ENCODE measurements around the gene ENO1. TPM values are rescaled to one million over a fixed set of nuclear protein-coding genes. Genes with fewer than 3 reads are reported as not detected.

ENO1 gene
- total RNA-seq, 1 experiment from 2014 or later, result 1,044 TPM

DNA sequence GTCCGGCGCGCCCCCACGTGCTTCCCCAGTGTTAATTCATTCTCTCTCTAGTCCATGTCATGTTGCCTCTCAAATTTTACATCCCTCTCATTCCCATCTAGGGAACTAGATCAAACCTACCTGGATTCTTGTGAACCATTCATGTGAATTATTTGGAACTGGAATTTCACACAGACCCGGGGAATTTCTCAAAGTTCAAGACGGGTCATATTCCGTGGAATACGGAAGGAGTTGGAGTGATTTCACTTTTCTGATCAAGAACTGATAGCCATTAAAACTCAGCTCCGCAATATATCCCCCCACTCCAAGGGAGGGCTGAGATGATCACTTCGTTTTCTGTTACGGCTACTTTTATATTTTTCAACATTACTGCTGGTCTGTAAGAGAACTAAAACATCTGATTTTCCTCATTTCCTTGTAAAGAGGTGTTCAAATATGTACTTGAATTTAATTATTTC lies 1.0 kb upstream of the ENO1 start:
- H3K9me2 ChIP-seq (replicated peaks; ENCODE audit: insufficient read depth, low read length), result no peaks in the 10 kb centered on the region
- H3K9me3 ChIP-seq (ENCODE audit: low read length), result no peaks in the 10 kb centered on the region
- H3K79me2 ChIP-seq (ENCODE audit: low read length), result peaks cover 40% of the 10 kb centered on the region
- peak overlapping the region; percentile 64; the same call in 1 of the 2 replicates for H2AFZ ChIP-seq (ENCODE audit: low read length)
- no peak for DNase-seq
- H3K36me3 ChIP-seq (ENCODE audit: insufficient read depth, low read length), result peaks cover 32% of the 10 kb centered on the region
- peak overlapping the region; percentile 99 for H3K9ac ChIP-seq (ENCODE audit: low read length)
- peak overlapping the region; percentile 71 for H3K4me2 ChIP-seq (ENCODE audit: low read depth, low read length, poor library complexity, severe bottlenecking)
- H3K4me3 ChIP-seq (ENCODE audit: low read length), result peak overlapping the region; percentile 94
- peaks cover 43% of the 10 kb centered on the region for H3K4me1 ChIP-seq (ENCODE audit: low read length)
- no peaks in the 10 kb centered on the region for H3K27me3 ChIP-seq (ENCODE audit: low read length)
- H3K27ac ChIP-seq (ENCODE audit: low read length), result peak overlapping the region; percentile 87
- H4K20me1 ChIP-seq (ENCODE audit: insufficient read depth, low read depth, low read length), result peaks cover 30% of the 10 kb centered on the region

DNA sequence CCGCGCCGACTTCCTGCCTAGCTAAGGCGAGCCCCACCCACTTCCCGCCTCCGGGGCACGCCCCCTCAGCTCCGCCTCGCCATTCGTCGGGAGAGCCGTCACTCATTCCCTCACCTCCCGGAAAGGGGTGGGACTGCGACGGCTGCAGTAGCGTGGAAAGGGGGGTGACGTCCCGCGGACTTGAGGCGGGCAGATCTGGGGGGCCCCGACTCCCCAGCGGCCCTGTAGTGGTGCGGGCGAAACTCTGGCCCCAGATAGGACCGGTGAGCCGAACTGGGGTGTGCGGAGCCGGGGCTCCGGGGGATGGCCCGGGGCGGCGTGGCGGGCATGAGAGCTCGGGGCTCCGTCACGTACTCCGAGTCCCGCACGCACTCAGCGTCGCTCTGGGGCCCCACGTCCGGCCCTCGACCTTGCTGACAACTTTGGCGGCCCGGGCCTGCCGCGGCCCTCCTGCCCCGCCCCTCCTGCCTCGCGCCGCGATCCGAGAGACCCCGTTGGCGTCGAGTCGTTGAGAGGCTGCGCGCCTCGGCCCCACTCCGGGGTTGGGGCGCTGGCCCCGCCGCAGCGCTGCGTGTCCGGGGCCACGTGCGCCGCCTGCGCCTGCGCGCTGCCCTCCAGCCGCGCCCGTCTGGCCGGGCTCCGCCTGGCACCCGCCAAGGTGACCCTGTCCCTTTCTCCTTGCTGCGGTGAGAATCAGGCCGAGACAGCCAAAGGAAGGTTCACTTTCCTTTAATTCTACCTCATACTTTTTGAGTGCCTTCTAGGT lies 395 bp upstream of the ENO1 start:
- H3K9ac ChIP-seq (ENCODE audit: low read length), result peak overlapping the region; percentile 99
- peak overlapping the region; percentile 64; the same call in 1 of the 2 replicates for H2AFZ ChIP-seq (ENCODE audit: low read length)
- H3K27ac ChIP-seq (ENCODE audit: low read length), result peak overlapping the region; percentile 87
- H4K20me1 ChIP-seq (ENCODE audit: insufficient read depth, low read depth, low read length), result peaks cover 35% of the 10 kb centered on the region
- no peaks in the 10 kb centered on the region for H3K9me2 ChIP-seq (replicated peaks; ENCODE audit: insufficient read depth, low read length)
- H3K27me3 ChIP-seq (ENCODE audit: low read length), result no peaks in the 10 kb centered on the region
- peak overlapping the region; percentile 94 for H3K4me3 ChIP-seq (ENCODE audit: low read length)
- H3K36me3 ChIP-seq (ENCODE audit: insufficient read depth, low read length), result peaks cover 36% of the 10 kb centered on the region
- no peaks in the 10 kb centered on the region for H3K9me3 ChIP-seq (ENCODE audit: low read length)
- peaks cover 44% of the 10 kb centered on the region for H3K79me2 ChIP-seq (ENCODE audit: low read length)
- DNase-seq, result peak; percentile 99
- H3K4me2 ChIP-seq (ENCODE audit: low read depth, low read length, poor library complexity, severe bottlenecking), result peak overlapping the region; percentile 71
- peaks cover 45% of the 10 kb centered on the region for H3K4me1 ChIP-seq (ENCODE audit: low read length)

DNA sequence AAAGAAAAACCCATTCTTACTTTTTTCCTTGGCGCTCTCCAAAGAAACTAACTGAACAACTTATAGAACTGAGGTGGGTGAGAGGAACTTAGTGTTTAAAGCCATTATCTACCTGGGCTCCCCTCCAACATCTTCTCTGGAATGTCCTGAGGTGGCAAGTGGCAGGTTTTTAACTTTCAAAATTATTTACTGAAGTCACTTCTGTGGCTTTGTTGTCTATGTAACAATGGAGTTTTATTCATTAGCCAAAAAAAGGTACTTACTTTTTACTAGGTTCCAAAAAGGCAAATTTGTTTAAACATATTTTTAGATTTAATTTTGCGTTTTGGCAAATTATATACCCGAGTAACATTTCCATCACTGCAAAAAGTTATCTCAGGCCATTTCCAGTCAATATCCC lies 2.4 kb downstream of the ENO1 start:
- Histone ChIP-seq H3K4me3 (ENCODE audit: low read length) (peak overlapping the region; percentile 94), H3K36me3 (ENCODE audit: insufficient read depth, low read length) (peaks cover 64% of the 10 kb centered on the region), H3K27me3 (ENCODE audit: low read length) (no peaks in the 10 kb centered on the region), H3K4me1 (ENCODE audit: low read length) (peaks cover 48% of the 10 kb centered on the region), H3K9me2 (replicated peaks; ENCODE audit: insufficient read depth, low read length) (no peaks in the 10 kb centered on the region), H3K9ac (ENCODE audit: low read length) (peak overlapping the region; percentile 99), H3K79me2 (ENCODE audit: low read length) (peaks cover 62% of the 10 kb centered on the region), H4K20me1 (ENCODE audit: insufficient read depth, low read depth, low read length) (peaks cover 63% of the 10 kb centered on the region), H2AFZ (ENCODE audit: low read length) (no peak overlapping the region), H3K9me3 (ENCODE audit: low read length) (no peaks in the 10 kb centered on the region), H3K27ac (ENCODE audit: low read length) (peak overlapping the region; percentile 87), H3K4me2 (ENCODE audit: low read depth, low read length, poor library complexity, severe bottlenecking) (peak overlapping the region; percentile 71)
- DNase-seq, result no peak

DNA sequence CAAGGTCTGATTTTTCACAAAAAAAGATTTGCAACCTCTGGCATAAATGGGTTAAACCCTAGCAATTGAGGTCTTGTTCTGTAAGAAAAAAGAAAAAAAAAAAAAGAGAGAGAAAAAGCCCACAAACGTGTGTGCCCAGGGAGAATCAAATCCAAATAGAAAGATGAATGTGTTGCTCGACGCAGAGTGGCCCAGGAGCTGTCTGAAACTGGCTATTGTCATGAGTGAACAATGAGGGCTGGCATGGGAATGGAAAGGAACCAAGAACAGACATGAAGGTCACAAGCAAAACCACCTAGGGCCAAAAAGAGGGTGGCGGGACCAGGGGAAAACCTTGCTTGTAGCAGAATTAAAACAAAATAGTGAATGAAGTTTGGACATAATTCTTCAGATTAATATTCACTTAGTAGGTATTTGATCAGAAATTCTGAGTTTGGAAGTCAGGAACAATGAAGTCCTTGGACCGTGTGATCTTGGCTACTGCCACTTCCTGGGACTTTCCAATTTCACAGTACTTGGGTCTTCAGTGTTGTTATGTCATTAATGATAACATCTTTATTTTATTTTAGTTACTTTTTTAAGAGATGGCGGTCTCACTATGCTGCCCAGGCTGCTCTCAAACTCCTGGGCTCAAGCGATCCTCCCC lies 3.1 kb downstream of the ENO1 start:
- Histone ChIP-seq H3K4me1 (ENCODE audit: low read length) (peaks cover 48% of the 10 kb centered on the region), H3K79me2 (ENCODE audit: low read length) (peaks cover 62% of the 10 kb centered on the region), H3K9ac (ENCODE audit: low read length) (0 out of 2 replicates have a peak overlapping the region, but pooled peaks have one; percentile 99), H2AFZ (ENCODE audit: low read length) (no peak overlapping the region), H3K4me3 (ENCODE audit: low read length) (peak overlapping the region; percentile 94; the same call in 1 of the 2 replicates), H3K27ac (ENCODE audit: low read length) (peak overlapping the region; percentile 87), H3K36me3 (ENCODE audit: insufficient read depth, low read length) (peaks cover 72% of the 10 kb centered on the region), H3K4me2 (ENCODE audit: low read depth, low read length, poor library complexity, severe bottlenecking) (peak overlapping the region; percentile 71), H3K9me2 (replicated peaks; ENCODE audit: insufficient read depth, low read length) (no peaks in the 10 kb centered on the region), H3K27me3 (ENCODE audit: low read length) (no peaks in the 10 kb centered on the region), H3K9me3 (ENCODE audit: low read length) (no peaks in the 10 kb centered on the region), H4K20me1 (ENCODE audit: insufficient read depth, low read depth, low read length) (peaks cover 69% of the 10 kb centered on the region)
- no peak for DNase-seq

DNA sequence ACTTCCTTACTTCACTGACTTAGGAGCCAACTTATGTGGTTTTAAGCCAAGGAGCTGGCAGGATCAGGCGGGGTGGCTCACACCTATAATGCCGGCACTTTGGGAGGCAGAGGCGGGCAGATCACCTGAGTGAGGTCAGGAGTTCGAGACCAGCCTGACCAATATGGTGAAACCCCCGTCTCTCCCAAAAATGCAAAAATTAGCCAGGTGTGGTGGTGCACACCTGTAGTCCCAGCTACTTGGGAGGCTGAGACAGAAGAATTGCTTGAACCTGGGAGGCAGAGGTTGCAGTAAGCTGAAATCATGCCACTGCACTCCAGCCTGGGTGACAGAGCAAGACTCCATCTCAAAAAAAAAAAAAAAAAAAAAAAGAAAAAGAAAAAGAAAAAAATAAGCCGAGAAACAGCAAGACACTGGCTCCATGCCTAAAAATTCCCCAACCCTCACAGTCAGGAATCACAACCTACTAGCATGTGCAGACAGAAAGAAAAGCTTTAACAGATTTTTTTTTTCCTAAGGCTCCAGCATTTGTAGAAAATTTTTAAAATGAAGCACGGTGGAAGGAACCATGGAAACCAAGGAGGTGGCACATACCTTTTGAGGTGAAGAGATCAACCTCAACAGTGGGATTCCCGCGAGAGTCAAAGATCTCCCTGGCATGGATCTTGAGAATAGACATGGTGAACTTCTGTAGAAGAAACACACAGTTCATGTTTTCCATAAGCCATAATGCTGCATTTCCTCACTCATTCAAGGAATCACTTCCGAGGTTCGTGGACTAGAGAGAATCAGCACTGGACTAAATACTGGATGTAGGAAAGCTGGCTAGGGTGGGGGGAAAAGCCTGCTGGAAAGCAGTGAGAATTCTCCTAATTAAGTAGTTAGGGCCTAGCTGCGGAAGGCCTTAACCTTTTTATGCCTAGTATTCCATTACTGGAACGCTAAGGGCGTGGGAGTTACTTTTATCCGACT lies 4.0 kb downstream of the ENO1 start:
- Histone ChIP-seq H3K79me2 (ENCODE audit: low read length) (peaks cover 62% of the 10 kb centered on the region), H3K9ac (ENCODE audit: low read length) (no peak overlapping the region), H3K4me2 (ENCODE audit: low read depth, low read length, poor library complexity, severe bottlenecking) (peak overlapping the region; percentile 71), H3K36me3 (ENCODE audit: insufficient read depth, low read length) (peaks cover 79% of the 10 kb centered on the region), H2AFZ (ENCODE audit: low read length) (no peak overlapping the region), H3K27me3 (ENCODE audit: low read length) (no peaks in the 10 kb centered on the region), H3K4me1 (ENCODE audit: low read length) (peaks cover 42% of the 10 kb centered on the region), H3K9me2 (replicated peaks; ENCODE audit: insufficient read depth, low read length) (no peaks in the 10 kb centered on the region), H3K27ac (ENCODE audit: low read length) (0 out of 2 replicates have a peak overlapping the region, but pooled peaks have one; percentile 87), H4K20me1 (ENCODE audit: insufficient read depth, low read depth, low read length) (peaks cover 75% of the 10 kb centered on the region), H3K4me3 (ENCODE audit: low read length) (no peak overlapping the region; the same call in 1 of the 2 replicates), H3K9me3 (ENCODE audit: low read length) (no peaks in the 10 kb centered on the region)
- no peak for DNase-seq

DNA sequence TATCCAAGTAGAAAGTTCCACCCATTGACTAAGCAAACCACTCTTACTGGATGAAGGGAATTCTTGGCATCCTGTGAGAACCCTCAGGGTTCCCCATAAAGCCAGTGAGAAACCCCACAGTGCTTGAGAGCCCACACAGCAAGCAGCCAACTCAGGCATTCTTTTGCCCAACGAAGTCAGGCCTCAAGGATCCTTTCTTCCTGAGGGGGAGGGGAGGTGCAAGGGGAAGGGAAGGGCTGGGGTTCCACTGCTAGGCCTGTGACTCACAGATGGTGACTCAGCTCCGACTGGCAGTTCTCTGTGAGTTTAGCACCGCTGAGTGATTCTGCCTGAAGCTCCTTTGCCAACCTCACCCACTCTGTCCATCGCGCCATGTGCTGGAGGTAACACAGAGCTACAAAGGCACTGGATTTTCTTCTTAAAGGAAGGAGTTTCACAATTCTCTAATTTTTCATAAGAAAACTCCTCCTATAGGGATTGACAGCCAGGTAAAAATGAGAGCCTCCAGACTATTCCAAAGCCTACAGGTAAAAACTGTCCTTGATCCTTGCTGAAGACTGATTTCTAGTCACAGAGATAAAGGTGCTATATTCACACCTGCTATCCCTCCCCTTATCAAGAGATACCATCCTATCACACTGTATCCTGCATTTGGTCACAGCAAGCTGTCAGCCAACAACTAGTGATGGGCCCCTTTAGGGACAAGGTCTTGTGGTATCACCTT lies 4.8 kb downstream of the ENO1 start:
- Histone ChIP-seq H3K9me3 (ENCODE audit: low read length) (no peaks in the 10 kb centered on the region), H3K4me2 (ENCODE audit: low read depth, low read length, poor library complexity, severe bottlenecking) (no peak overlapping the region), H3K9ac (ENCODE audit: low read length) (no peak overlapping the region), H3K4me1 (ENCODE audit: low read length) (peaks cover 33% of the 10 kb centered on the region), H3K36me3 (ENCODE audit: insufficient read depth, low read length) (peaks cover 86% of the 10 kb centered on the region), H3K27ac (ENCODE audit: low read length) (no peak overlapping the region), H4K20me1 (ENCODE audit: insufficient read depth, low read depth, low read length) (peaks cover 75% of the 10 kb centered on the region), H3K4me3 (ENCODE audit: low read length) (no peak overlapping the region), H2AFZ (ENCODE audit: low read length) (no peak overlapping the region), H3K27me3 (ENCODE audit: low read length) (no peaks in the 10 kb centered on the region), H3K9me2 (replicated peaks; ENCODE audit: insufficient read depth, low read length) (no peaks in the 10 kb centered on the region), H3K79me2 (ENCODE audit: low read length) (peaks cover 62% of the 10 kb centered on the region)
- DNase-seq, result no peak

DNA sequence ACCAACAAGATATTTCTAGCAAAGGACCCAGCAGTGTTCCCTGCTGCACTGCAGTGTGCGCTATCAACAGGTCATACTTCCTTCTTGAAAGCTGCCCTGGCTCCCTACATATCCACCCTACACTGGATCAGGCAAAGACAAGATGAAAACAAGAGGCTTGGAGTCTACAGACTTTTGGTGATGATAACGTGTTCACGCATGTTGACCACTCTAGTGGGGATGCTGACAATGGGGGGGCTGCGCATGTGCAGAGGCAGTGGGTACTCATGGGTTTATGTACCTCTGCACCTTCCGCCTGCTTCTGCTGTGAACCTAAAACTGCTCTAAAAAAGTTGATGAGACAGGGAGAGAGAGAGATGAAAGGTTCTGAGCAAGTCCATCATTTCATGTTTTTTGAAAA lies 5.5 kb downstream of the ENO1 start:
- Histone ChIP-seq H3K9ac (ENCODE audit: low read length) (no peak overlapping the region), H3K4me2 (ENCODE audit: low read depth, low read length, poor library complexity, severe bottlenecking) (no peak overlapping the region), H3K9me3 (ENCODE audit: low read length) (no peaks in the 10 kb centered on the region), H2AFZ (ENCODE audit: low read length) (no peak overlapping the region), H3K9me2 (replicated peaks; ENCODE audit: insufficient read depth, low read length) (no peaks in the 10 kb centered on the region), H3K79me2 (ENCODE audit: low read length) (peaks cover 57% of the 10 kb centered on the region), H3K27ac (ENCODE audit: low read length) (no peak overlapping the region), H3K27me3 (ENCODE audit: low read length) (no peaks in the 10 kb centered on the region), H3K4me3 (ENCODE audit: low read length) (no peak overlapping the region), H3K4me1 (ENCODE audit: low read length) (peaks cover 33% of the 10 kb centered on the region), H3K36me3 (ENCODE audit: insufficient read depth, low read length) (peaks cover 87% of the 10 kb centered on the region), H4K20me1 (ENCODE audit: insufficient read depth, low read depth, low read length) (peaks cover 80% of the 10 kb centered on the region)
- DNase-seq, result no peak
